ENCODE measurements around the gene KPTN.

DNA sequence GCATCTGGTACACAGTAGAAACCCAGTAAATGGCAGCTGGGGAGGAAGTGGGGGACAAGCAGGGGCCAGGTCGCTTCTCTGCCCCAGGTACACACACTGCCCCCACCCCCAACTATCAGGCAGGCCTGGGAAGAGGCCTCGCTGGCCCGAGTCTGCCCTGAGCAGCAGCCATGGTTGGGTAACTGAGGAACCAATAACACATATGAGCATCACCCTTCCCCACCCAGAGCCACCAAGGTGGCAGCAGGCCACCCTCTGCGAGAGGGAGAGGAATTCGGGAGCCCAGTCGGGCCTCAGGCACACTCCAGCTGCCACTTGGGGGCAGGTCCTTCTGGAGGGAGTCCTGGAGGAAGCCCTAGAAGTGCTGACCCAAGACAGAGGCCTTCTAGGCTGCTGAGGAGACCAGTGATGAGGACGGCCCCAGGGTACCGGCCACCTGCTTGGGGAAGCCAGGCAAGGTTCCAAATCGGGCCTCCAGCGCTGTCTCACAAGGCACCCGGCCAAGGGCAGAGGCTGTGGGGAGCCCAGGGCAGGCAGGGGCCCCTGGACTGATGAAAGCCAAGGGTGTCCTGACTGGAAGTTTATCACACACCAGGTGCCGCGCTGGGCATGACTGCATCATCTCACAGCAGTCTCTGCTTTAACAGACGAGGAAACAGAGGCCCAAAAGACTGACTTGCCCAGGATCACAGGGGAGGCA, 14.0 kb upstream of the KPTN start:
- TF ChIP-seq CTCF (conservative IDR thresholded peaks at IDR 0.05 in 1 of 2, IDR thresholded peaks at IDR 0.05 in 1 of 2; ENCODE audit: low read depth in 1 of 2, low read length in 2 of 2) (no peak), EZH2 (IDR thresholded peaks at IDR 0.05; ENCODE audit: low read length, missing control alignments) (no peak)

Measured in fibroblast of lung (primary cell).